ENCODE data around the gene FRMD6.
"Not testable (repeated sequence)": the region's sequence is repeated elsewhere in the genome, so short reads cannot be mapped to it uniquely, and the experiment has no call there.

The FRMD6 gene

GRCh38 chr14:51727526-51727925 is 75.8 kb downstream of the FRMD6 start:
- no peak for DNase-seq

GRCh38 chr14:51730098-51730497 is 78.4 kb downstream of the FRMD6 start:
- no peak for DNase-seq

GRCh38 chr14:51730684-51731083 is 79.0 kb downstream of the FRMD6 start:
- DNase-seq: no peak

GRCh38 chr14:51732494-51733112 is 80.9 kb downstream of the FRMD6 start:
- no peak for DNase-seq

- no peak for DNase-seq
Measured at GRCh38 chr14:51733147-51733546, 81.4 kb downstream of the FRMD6 start.

GRCh38 chr14:51735851-51736250 is 84.1 kb downstream of the FRMD6 start:
- DNase-seq: no peak

GRCh38 chr14:51738754-51739153 is 87.0 kb downstream of the FRMD6 start:
- no peak for DNase-seq

GRCh38 chr14:51743588-51744000 is 91.9 kb downstream of the FRMD6 start:
- DNase-seq: no peak

- DNase-seq: no peak
Measured at GRCh38 chr14:51744372-51745130, 92.8 kb downstream of the FRMD6 start.

- DNase-seq: not testable (repeated sequence)
Measured at GRCh38 chr14:51746823-51747222, 95.1 kb downstream of the FRMD6 start.

GRCh38 chr14:51750542-51750941 is 98.8 kb downstream of the FRMD6 start:
- no peak for DNase-seq

GRCh38 chr14:51751611-51752345 is 100.1 kb downstream of the FRMD6 start:
- not testable (repeated sequence) for DNase-seq

GRCh38 chr14:51757756-51758155 is 106.0 kb downstream of the FRMD6 start:
- DNase-seq: not testable (repeated sequence)

- DNase-seq: no peak
Measured at GRCh38 chr14:51759950-51760349, 108.2 kb downstream of the FRMD6 start.

GRCh38 chr14:51765726-51766125 is 114.0 kb downstream of the FRMD6 start:
- DNase-seq: not testable (repeated sequence)

GRCh38 chr14:51766586-51766985 is 114.9 kb downstream of the FRMD6 start:
- DNase-seq: not testable (repeated sequence)

- DNase-seq: not testable (repeated sequence)
Measured at GRCh38 chr14:51769261-51769660, 117.6 kb downstream of the FRMD6 start.

GRCh38 chr14:51774209-51774608 is 122.5 kb downstream of the FRMD6 start:
- DNase-seq: no peak

GRCh38 chr14:51776102-51776894 is 124.6 kb downstream of the FRMD6 start:
- DNase-seq: no peak

- no peak for DNase-seq
Measured at GRCh38 chr14:51780006-51780692, 128.4 kb downstream of the FRMD6 start.

Measured in activated gamma-delta T cell (primary cell).